GM12872 (cell line): ENCODE measurements around the gene RELB.
A peak's percentile ranks its signal among the peaks of the same experiment; 100 is the strongest.

Experiments
- CTCF ChIP-seq: IDR thresholded peaks from 3 replicates; pipeline ENCODE4 v1.5.1; 2011; ENCODE audit warnings: low read depth, mild to moderate bottlenecking, low read length, moderate library complexity; ENCODE audit not compliant: insufficient read depth

The RELB gene

DNA sequence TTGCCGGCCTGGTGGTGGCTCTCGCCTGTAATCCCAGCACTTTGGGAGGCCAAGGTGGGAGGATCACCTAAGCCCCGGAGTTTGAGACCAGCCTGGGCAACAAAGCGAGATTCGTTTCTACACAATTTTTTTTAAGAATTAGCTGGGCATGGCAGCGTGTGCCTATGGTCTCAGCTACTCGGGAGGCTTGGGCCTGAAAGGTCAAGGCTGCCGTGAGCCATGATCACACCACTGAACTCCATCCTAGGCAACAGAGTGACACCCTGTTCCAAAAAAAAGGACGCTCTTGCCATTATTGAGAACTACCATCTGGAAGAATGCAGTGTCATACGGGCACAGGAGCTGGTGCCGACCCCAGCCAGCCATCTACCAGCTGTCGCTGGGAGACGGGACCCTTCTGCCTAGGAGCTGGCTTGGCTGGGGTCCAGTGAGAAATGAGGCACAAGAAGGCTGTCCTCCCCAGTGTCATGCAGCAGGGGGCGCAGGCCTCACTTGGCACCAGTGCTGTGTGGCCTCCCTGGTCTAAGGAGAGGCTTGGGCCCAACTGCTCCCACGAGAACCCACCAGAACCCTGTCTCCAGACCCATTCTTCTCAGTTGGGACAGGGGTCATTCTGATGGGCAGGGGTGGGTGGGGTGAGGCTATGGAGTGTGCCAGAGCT, 12.2 kb upstream of the RELB start:
- peak; percentile 89 for TF ChIP-seq CTCF

DNA sequence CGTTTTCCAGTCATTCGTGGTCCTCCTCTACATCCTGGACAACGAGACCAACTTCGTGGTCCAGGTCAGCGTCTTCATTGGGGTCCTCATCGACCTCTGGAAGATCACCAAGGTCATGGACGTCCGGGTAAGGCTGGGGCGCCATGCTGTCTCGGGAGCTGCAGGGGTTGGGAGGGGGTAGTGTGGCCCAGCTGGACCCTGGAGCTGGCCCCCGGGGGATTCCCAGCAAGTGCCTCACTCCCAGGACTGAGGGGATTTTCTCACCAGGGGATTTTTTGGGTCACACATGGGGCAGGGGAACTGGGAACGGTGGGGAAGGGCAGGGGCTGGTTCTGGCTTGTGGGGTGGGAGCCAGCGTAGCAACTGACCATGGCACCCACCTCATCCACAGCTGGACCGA, 10.8 kb upstream of the RELB start:
- TF ChIP-seq CTCF, result no peak

DNA sequence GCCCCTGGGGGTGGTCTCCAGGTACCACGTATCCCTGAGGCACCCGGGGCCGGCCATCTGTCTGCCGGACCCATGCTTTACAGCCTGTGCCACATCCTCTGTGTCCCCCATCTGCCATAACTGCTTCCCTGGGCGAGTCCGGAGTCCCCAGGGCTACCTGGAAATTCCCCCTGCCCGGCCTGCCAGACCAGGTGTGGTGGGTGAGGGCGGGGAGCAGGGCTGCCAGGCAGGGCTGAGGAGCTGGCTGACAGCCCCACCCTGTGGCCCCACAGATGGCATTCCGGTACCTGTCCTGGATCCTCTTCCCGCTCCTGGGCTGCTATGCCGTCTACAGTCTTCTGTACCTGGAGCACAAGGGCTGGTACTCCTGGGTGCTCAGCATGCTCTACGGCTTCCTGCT, 10.3 kb upstream of the RELB start:
- TF ChIP-seq CTCF, result no peak

GRCh38 chr19:44992336-44993163, 8.7 kb upstream of the RELB start:
- no peak for TF ChIP-seq CTCF

DNA sequence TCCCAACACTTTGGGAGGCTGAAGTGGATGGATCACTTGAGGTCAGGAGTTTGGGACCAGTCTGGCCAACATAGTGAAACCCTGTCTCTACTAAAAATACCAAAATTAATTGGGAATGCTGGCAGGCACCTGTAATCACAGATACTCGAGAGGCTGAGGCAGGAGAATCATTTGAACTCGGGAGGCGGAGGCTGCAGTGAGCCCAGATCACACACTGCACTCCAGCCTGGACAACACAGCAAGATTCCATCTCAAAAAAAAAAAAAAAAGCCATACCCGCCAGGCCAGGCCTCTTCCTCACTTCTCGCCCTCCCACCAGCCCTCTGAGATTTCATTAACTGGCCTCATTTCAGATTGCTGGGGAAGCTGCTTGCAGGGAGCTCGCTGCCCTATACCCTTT, 7.7 kb upstream of the RELB start:
- no peak for TF ChIP-seq CTCF

GRCh38 chr19:44993926-44994537, 7.2 kb upstream of the RELB start:
- no peak for TF ChIP-seq CTCF

DNA sequence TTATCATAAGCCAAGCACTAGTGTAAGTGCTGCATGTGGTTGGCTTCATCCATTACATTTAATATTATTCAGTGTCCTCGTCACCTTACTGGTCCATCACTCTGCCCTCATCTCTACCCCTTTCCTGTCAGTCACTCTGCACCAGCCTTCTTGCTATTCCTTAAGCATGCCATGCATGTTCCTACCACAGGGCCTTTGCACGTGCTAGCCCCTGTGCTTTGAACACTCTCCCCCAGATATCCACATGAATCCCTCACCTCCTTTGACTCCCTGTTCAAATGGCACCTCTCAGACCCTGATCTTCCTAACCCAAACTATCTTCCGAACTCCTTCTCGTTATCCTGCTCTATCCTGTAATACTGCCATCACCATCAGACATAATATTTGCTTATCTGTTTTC, 3.2 kb upstream of the RELB start:
- no peak for TF ChIP-seq CTCF
